ENCODE measurements around the gene CMC2. TPM values are rescaled to one million over a fixed set of nuclear protein-coding genes. Genes with fewer than 3 reads are reported as not detected.

Gene CMC2
- total and polyA plus RNA-seq, 2 of the 13 experiments (the other 11 are each of a cell fraction or from before 2014, with no cell fraction given): 116 to 129 TPM

GRCh38 chr16:81006813-81007695 lies at the start of gene CMC2, which contains the start of gene CENPN (continued):
- TF ChIP-seq, protein P1, sequence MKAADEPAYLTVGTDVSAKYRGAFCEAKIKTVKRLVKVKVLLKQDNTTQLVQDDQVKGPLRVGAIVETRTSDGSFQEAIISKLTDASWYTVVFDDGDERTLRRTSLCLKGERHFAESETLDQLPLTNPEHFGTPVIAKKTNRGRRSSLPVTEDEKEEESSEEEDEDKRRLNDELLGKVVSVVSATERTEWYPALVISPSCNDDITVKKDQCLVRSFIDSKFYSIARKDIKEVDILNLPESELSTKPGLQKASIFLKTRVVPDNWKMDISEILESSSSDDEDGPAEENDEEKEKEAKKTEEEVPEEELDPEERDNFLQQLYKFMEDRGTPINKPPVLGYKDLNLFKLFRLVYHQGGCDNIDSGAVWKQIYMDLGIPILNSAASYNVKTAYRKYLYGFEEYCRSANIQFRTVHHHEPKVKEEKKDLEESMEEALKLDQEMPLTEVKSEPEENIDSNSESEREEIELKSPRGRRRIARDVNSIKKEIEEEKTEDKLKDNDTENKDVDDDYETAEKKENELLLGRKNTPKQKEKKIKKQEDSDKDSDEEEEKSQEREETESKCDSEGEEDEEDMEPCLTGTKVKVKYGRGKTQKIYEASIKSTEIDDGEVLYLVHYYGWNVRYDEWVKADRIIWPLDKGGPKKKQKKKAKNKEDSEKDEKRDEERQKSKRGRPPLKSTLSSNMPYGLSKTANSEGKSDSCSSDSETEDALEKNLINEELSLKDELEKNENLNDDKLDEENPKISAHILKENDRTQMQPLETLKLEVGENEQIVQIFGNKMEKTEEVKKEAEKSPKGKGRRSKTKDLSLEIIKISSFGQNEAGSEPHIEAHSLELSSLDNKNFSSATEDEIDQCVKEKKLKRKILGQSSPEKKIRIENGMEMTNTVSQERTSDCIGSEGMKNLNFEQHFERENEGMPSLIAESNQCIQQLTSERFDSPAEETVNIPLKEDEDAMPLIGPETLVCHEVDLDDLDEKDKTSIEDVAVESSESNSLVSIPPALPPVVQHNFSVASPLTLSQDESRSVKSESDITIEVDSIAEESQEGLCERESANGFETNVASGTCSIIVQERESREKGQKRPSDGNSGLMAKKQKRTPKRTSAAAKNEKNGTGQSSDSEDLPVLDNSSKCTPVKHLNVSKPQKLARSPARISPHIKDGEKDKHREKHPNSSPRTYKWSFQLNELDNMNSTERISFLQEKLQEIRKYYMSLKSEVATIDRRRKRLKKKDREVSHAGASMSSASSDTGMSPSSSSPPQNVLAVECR (CRISPR knock-in tag; IDR thresholded peaks at IDR 0.05; ENCODE audit: borderline replicate concordance): peak; percentile 94
- TF ChIP-seq HMGA1 (CRISPR knock-in tag; conservative IDR thresholded peaks at IDR 0.05) (no peak), GTF3A (CRISPR knock-in tag; conservative IDR thresholded peaks at IDR 0.05) (peak; percentile 41; the same call in 1 of the 2 replicates), RCOR2 (CRISPR knock-in tag; IDR thresholded peaks at IDR 0.05) (no peak), TOPORS (CRISPR knock-in tag; IDR thresholded peaks at IDR 0.05) (peak; percentile 92), TBL1XR1 (IDR thresholded peaks at IDR 0.05; ENCODE audit: borderline replicate concordance, low read length, partially characterized antibody) (peak; percentile 50), ZNF891 (CRISPR knock-in tag; IDR thresholded peaks at IDR 0.05) (peak; percentile 44; the same call in 1 of the 2 replicates), LBX2 (CRISPR knock-in tag; IDR thresholded peaks at IDR 0.05; ENCODE audit: borderline replicate concordance) (0 out of 2 replicates have a peak, but pooled peaks have one; percentile 68), SYNCRIP (IDR thresholded peaks at IDR 0.05; ENCODE audit: insufficient read depth, low read depth, low read length) (no peak), ZNF777 (CRISPR knock-in tag; IDR thresholded peaks at IDR 0.05) (peak; percentile 72), SALL2 (CRISPR knock-in tag; IDR thresholded peaks at IDR 0.05) (peak; percentile 68)
- TF ChIP-seq, protein P2, sequence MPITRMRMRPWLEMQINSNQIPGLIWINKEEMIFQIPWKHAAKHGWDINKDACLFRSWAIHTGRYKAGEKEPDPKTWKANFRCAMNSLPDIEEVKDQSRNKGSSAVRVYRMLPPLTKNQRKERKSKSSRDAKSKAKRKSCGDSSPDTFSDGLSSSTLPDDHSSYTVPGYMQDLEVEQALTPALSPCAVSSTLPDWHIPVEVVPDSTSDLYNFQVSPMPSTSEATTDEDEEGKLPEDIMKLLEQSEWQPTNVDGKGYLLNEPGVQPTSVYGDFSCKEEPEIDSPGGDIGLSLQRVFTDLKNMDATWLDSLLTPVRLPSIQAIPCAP (CRISPR knock-in tag; IDR thresholded peaks at IDR 0.05; ENCODE audit: low read depth): no peak
- TF ChIP-seq, protein P3, sequence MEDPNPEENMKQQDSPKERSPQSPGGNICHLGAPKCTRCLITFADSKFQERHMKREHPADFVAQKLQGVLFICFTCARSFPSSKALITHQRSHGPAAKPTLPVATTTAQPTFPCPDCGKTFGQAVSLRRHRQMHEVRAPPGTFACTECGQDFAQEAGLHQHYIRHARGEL (CRISPR knock-in tag; IDR thresholded peaks at IDR 0.05): no peak
- TF ChIP-seq, protein P4, sequence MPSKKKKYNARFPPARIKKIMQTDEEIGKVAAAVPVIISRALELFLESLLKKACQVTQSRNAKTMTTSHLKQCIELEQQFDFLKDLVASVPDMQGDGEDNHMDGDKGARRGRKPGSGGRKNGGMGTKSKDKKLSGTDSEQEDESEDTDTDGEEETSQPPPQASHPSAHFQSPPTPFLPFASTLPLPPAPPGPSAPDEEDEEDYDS (CRISPR knock-in tag; IDR thresholded peaks at IDR 0.05): peak; percentile 82
- TF ChIP-seq, protein P5, sequence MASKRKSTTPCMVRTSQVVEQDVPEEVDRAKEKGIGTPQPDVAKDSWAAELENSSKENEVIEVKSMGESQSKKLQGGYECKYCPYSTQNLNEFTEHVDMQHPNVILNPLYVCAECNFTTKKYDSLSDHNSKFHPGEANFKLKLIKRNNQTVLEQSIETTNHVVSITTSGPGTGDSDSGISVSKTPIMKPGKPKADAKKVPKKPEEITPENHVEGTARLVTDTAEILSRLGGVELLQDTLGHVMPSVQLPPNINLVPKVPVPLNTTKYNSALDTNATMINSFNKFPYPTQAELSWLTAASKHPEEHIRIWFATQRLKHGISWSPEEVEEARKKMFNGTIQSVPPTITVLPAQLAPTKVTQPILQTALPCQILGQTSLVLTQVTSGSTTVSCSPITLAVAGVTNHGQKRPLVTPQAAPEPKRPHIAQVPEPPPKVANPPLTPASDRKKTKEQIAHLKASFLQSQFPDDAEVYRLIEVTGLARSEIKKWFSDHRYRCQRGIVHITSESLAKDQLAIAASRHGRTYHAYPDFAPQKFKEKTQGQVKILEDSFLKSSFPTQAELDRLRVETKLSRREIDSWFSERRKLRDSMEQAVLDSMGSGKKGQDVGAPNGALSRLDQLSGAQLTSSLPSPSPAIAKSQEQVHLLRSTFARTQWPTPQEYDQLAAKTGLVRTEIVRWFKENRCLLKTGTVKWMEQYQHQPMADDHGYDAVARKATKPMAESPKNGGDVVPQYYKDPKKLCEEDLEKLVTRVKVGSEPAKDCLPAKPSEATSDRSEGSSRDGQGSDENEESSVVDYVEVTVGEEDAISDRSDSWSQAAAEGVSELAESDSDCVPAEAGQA (IDR thresholded peaks at IDR 0.05; ENCODE audit: low read depth): peak; percentile 69
- TF ChIP-seq, protein P5 (CRISPR knock-in tag; IDR thresholded peaks at IDR 0.05; ENCODE audit: borderline replicate concordance): no peak
